ENCODE results near the gene CD80. TPM values are rescaled to one million over a fixed set of nuclear protein-coding genes. Genes with fewer than 3 reads are reported as not detected.
A peak's percentile ranks its signal among the peaks of the same experiment; 100 is the strongest.
"Not testable (repeated sequence)": the region's sequence is repeated elsewhere in the genome, so short reads cannot be mapped to it uniquely, and the experiment has no call there.

The CD80 gene, protein sequence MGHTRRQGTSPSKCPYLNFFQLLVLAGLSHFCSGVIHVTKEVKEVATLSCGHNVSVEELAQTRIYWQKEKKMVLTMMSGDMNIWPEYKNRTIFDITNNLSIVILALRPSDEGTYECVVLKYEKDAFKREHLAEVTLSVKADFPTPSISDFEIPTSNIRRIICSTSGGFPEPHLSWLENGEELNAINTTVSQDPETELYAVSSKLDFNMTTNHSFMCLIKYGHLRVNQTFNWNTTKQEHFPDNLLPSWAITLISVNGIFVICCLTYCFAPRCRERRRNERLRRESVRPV
- total RNA-seq (2014; rRNA removed; shearing (Covaris generic)) = not detected in 2 replicates
- not detected in 2 replicates for polyA plus RNA-seq (2015; cell fraction: cytosol; rRNA removed)
- polyA plus RNA-seq (2015; cell fraction: nucleus; rRNA removed) = not detected in 2 replicates

DNA sequence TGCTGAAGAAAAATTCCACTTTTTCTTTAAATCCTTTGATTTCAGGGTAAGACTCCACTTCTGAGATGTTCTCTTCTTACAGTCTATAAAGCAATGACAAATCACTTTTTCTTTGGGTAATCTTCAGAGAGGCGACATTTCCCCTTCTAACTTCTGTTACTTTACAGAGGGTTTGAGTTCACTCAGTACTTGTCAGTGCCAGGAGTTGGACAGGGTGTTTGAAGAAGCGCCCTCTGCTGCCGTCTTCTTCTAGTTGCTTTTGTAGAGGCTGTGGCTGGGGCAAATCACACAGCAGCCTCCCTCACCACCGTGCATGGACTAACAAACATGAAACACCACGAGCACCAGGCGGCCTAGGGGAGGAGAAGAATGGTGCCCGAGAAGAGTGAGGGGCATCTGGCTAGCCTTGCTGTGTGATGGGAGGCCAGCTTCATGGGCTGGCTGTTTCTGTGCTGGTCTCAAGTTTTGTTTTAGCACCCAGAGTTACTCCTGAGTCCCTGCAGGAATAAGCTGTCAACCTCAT is at the start of gene CD80:
Gene CD80, minus strand, starts transcription at position 174 of the 523 bp plus-strand sequence. CDS start 1,886 bp downstream, outside the sequence.
- in situ Hi-C loops (cut with HindIII; ENCODE audit: low pct_unique_long_range_greater_than_20kb, low sequenced_read_pairs) = no loop called here
- peak; percentile 74 for DNase-seq (ENCODE audit: low read depth, low spot score)

DNA sequence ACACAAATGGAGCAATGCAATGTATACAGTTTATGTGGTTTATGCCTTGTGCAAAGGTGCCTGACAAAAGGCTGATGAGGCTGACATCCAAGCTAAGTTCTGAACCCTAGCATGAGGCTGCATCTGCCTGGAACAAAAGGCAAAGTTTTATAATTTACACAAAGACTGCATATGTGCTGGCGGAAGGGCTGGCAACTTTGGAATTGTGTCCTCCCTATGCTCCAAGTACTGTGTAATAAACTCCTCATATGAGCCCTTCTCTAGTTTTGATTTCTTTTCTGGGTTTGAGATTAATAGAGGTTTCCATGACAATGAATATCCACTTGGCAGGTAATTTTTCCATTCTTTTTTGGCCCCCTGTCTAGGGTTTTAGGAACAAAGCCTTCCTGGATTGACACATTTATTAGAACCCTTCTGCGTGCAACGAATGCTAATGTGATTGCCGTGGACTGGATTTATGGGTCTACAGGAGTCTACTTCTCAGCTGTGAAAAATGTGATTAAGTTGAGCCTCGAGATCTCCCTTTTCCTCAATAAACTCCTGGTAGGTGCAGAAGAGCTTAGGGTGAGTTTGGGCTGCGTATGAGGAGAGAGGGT is 49.1 kb upstream of the CD80 start:
- DNase-seq (ENCODE audit: low read depth, low spot score) = no peak
- in situ Hi-C loops (cut with HindIII; ENCODE audit: low pct_unique_long_range_greater_than_20kb, low sequenced_read_pairs) = no loop called here

DNA sequence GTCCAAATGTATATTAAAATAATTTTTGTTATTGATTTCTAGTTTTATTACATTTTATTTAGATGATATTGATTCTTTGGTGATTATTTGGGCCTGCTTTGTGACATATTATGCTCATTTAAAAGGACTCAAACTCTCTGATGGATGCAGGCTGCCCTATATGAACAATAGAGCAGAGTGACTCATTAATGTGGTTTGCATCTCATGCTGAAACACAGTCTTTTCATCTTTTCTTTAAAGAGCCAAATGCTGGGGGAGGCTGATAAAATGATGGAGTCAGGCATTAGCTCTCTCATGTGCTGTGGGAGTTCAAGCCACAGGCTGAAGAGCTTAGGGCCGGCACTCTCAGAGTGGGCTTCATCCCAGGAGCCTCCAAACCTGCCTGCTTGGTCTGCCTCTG is 45.5 kb upstream of the CD80 start:
- DNase-seq (ENCODE audit: low read depth, low spot score) = no peak
- in situ Hi-C loops (cut with HindIII; ENCODE audit: low pct_unique_long_range_greater_than_20kb, low sequenced_read_pairs) = no loop called here

DNA sequence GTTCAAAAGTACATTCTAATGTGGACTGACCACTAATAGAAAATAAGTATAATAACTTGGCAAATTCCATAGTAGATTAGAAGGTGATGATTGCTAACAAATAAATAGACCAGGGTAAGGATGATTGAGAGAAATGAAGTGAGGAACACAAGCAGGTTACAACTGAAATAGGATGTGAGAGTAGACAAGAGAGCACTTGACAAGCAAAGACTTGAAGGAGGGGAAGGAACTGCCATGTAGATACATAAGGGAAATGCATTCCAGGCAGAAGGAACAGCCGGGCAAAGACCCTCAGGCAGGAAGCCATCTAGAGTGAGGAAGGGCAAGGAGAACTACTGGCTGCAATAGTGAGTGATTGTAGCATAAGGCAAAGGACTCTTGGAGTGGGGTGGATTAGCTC is 43.3 kb upstream of the CD80 start:
- in situ Hi-C loops (cut with HindIII; ENCODE audit: low pct_unique_long_range_greater_than_20kb, low sequenced_read_pairs) = no loop called here

DNA sequence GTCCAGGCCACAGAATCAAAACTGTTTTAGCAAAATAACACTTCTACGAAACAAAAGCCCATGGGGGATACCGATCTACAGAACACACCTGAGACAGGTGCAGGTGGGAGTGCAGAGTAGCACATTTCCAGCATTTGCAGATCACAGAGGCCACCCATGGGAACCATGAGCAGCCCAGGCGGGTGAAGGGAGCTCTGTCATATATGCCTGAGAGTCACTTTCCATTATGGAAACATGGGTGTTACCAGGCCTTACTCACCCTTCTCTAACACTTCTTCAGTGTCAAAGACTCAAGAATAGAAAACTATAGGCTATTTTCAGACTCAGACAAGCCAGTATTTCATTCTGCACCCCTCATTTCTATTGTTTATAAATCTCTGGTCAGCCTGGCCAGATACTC is 41.7 kb upstream of the CD80 start:
- in situ Hi-C loops (cut with HindIII; ENCODE audit: low pct_unique_long_range_greater_than_20kb, low sequenced_read_pairs) = no loop called here

More for the DNA sequence above, 43.3 kb upstream of the CD80 start:
- DNase-seq (ENCODE audit: low read depth, low spot score) = no peak

DNA sequence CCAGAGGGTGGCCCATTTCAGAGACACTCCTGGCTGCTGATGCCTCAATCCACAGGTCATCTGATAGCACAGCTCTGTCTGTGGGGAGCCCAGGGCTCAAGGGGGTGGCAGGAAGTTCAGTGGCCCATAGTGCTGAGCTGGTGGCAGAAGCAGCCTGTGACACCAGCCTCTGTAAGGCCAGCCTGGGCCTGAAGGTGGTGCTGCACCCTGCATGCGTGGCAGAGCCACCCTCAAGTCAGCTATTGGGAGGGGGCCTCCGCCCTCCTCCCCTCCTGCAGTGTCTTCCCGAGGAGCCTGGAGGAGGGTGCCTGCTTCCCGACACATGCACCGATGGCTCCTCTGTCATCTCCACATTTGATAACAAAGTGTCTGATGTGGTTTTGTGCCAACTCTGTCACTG is 41.3 kb upstream of the CD80 start:
- peak; percentile 54 for DNase-seq (ENCODE audit: low read depth, low spot score)
- in situ Hi-C loops (cut with HindIII; ENCODE audit: low pct_unique_long_range_greater_than_20kb, low sequenced_read_pairs) = no loop called here

More for the DNA sequence above, 41.7 kb upstream of the CD80 start:
- no peak for DNase-seq (ENCODE audit: low read depth, low spot score)

DNA sequence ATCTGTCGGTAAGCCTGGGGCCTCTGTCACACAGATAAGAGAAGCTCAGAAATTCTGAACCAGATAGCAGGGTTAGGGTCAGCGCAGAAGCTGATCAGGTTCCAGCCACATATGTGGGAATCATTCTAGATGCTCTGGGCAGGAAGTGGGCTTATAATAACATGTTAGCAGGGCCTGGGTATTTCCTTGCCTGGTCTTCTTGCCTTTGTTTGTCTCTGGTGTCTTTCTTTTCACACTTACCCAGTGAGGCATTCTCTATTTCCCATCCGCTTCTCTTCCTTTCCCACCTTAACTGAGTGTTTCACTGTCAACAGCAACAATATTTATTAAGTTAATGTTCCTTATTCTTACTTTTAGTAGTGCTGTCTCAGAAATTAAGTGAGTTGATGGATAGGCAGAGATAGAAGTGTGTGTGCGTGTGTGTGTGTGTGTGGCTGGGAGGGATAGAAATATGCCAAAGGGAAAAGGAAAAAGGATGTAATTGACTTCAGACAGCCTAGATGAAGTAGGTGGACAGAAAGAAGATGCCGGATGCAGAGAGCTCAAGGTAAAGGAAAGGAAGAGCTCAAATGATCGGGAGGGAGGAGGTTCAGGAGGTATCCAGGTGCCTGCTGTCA is 40.3 kb upstream of the CD80 start:
- DNase-seq (ENCODE audit: low read depth, low spot score) = no peak
- in situ Hi-C loops (cut with HindIII; ENCODE audit: low pct_unique_long_range_greater_than_20kb, low sequenced_read_pairs) = no loop called here

DNA sequence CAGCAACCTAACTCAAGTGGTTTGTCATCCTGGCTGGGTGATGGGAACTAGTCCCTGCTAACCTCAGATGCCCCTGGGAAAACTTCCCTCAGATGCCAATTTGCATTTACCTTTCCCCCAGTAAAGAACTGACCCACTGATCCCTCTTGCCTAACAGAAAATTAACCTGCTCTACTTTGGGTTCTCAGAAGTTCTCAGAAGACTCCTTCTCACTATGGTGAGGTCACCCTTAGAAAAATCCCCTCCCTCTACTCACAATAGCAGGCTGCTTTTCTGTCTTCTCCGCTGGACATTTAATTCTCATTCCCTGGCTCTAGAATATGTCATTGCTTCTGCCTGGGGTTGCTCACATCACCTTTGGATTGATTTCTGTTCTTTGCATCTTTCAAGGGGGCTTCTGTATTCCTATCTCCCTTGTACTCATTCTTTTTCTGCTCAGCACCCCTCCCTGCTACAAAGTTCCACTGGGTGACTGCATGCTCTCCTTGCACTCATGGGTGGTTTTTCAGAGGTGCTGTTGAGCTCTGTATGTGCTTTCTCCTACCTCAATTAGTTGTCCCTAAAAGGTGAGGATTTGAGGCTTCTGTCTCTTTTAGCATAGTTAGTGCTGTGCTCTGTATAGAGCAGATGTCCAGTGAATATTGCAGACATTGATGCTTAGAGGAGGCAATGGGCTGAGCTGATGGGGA is 39.1 kb upstream of the CD80 start:
- DNase-seq (ENCODE audit: low read depth, low spot score) = no peak
- in situ Hi-C loops (cut with HindIII; ENCODE audit: low pct_unique_long_range_greater_than_20kb, low sequenced_read_pairs) = no loop called here

DNA sequence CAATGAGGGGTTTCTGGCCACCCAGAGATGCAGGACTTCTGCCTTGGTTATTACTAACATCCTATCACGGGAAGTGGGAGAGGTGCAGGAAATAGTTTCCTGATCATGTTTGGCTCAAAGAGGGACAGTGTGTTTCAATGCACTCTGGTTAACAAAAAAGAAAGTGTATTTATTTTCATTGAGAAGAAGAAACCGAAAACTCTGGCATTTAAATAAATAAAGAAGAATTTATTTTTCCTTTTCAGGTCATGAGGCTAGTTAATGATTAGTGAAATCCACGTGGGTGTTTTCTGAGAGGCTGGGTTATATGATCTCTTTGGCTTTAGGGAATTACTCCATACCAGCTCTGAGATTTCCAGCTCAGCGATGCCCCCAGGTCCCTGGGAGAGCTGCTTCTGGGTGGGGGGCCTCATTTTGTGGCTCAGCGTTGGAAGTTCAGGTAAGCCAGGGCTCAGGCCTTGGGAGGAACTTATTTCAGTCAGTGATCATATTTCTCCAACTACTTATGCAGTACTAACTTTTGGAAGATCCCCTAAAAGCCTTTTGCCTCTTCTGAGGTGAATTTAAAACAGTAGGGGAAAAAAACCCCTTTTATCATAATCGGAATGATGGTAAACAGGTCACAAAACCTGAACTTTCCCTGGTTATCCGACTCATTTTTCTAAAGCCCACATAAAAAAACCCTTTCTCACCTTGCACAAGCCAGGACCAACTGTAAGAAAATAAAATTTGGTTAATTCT is 38.3 kb upstream of the CD80 start, which contains the start of gene PLA1A:
Gene PLA1A, plus strand, starts transcription at position 338 of the 741 bp plus-strand sequence. Its CDS starts 29 bp downstream, at position 367.
- in situ Hi-C loops (cut with HindIII; ENCODE audit: low pct_unique_long_range_greater_than_20kb, low sequenced_read_pairs) = no loop called here

DNA sequence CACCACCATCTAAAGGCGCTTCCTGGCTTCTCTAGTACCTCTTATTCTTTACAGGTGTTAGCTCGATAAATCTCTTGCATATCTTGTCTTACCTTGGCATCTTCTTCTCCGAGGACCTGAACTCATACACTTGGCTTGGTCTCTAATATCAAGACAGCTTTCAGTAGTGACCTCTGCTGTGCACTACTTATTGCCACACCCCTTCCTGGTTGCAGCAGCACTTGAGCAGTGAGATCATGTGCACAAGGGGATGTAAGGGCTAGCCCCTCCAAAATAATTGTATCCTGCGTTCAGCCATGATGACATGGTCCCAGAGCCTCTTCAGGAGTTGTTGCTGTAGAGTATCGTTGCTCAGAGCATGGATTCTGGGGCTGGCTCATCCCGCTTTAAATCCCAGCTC is 37.0 kb upstream of the CD80 start:
- in situ Hi-C loops (cut with HindIII; ENCODE audit: low pct_unique_long_range_greater_than_20kb, low sequenced_read_pairs) = no loop called here
- no peak for DNase-seq (ENCODE audit: low read depth, low spot score)

More for the DNA sequence above, 38.3 kb upstream of the CD80 start, which contains the start of gene PLA1A:
- DNase-seq (ENCODE audit: low read depth, low spot score) = peak; percentile 55

DNA sequence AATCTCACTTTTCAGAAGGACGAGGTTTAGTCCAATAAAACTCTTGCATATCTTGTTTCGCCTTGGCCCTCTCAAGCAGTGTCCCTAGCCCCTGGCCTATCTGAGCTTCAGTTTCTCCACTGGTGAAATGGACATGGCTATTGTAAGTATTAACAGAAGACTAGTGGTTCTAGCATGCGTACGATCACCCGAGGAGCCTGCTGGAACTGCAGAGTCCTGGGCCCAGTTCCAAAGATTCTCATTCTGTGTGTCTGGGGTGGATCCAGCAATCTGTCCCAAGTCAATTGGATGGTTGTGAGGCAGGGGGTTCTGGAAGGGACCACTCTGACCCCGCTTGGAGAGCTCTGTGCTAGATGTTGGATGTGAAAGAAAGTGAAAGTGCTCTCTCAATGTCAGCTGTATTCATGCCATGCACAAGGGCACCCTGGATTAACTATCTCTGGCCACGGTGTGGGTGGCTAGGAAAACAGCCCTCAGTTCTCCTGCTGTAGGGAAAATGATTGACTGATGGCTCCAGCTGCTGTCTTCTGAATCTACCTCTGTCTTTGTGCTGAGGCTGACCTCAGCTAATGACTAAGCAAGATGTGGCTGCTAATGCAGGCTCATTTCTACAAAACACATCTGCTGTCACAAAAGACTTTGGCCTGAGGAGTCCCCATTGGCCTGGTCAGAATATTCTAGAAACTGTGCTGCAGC is 36.4 kb upstream of the CD80 start:
- DNase-seq (ENCODE audit: low read depth, low spot score) = no peak
- in situ Hi-C loops (cut with HindIII; ENCODE audit: low pct_unique_long_range_greater_than_20kb, low sequenced_read_pairs) = no loop called here

DNA sequence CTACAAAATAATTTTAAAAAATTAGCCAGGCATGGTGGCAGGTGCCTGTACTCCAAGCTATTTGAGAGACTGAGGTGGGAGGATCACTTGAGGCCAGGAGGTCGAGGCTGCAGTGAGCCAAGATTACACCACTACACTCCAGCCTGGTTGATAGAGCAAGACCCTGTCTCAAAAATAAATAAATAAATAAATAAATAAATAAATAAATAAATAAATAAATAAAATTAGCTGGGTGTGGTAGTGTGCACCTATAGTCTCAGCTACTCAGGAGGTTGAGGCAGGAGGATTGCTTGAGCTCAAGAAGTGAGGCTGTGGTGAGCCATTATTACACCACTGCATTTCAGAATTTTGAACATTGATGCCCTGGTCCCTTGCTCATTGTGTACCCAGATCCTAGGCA is 35.5 kb upstream of the CD80 start:
- in situ Hi-C loops (cut with HindIII; ENCODE audit: low pct_unique_long_range_greater_than_20kb, low sequenced_read_pairs); DNase-seq (ENCODE audit: low read depth, low spot score): not testable (repeated sequence)

DNA sequence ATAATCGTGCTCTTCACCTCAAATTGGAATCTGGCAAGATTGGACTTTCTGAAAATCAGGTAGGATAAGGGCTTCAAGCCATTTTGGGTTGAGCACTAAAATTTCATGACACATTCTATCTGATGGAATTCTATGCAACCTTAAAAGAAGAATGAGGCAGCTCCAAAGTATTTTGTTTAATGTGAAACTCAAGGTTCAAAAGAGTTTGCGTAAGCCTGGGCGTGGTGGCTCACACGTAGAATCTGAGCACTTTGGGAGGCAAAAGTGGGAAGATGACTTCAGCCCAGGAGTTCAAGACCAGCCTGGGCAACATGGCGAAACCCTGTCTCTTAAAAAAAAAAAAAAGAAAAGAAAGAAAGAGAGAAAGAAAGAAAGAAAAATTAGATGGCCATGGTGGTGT is 34.7 kb upstream of the CD80 start:
- in situ Hi-C loops (cut with HindIII; ENCODE audit: low pct_unique_long_range_greater_than_20kb, low sequenced_read_pairs) = no loop called here

DNA sequence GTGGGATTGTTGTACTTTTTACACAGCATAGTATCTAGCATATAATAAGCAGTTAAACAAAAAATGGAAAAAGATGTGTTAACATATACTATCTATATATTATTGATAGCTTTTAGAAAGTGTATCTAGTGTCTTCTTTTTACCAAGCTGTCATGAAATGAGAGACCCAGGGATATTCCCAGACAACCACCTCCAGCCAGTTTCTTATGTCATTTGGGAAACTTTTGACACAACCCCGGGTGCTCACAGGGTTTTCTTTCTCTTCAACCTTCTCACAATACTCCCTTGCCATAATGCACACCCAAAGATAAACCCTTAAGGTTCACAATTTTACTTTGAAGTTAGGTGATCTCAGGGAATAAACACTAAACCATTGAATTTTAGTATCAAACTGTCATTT is 33.4 kb upstream of the CD80 start:
- no peak for DNase-seq (ENCODE audit: low read depth, low spot score)
- in situ Hi-C loops (cut with HindIII; ENCODE audit: low pct_unique_long_range_greater_than_20kb, low sequenced_read_pairs) = no loop called here

More for the DNA sequence above, 34.7 kb upstream of the CD80 start:
- no peak for DNase-seq (ENCODE audit: low read depth, low spot score)

DNA sequence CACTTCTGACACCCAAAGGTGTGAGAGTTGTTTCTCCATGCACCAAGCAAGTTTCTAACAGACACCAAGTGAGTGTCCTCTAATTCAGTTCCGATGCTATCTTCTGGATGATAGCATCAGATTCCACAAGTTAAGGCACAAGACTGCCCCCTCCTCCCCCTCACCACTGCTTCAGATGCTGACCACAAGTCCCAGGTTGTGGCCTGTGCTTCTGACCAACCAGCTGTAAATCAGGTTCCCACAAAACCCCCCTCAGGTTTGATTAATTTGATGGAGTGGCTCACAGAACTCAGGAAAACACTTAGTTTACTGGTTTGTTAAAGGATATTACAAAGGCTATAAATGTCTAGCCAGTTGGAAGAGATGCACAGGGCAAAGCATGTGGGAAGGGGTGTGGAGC is 31.3 kb upstream of the CD80 start:
- in situ Hi-C loops (cut with HindIII; ENCODE audit: low pct_unique_long_range_greater_than_20kb, low sequenced_read_pairs) = no loop called here
- no peak for DNase-seq (ENCODE audit: low read depth, low spot score)

DNA sequence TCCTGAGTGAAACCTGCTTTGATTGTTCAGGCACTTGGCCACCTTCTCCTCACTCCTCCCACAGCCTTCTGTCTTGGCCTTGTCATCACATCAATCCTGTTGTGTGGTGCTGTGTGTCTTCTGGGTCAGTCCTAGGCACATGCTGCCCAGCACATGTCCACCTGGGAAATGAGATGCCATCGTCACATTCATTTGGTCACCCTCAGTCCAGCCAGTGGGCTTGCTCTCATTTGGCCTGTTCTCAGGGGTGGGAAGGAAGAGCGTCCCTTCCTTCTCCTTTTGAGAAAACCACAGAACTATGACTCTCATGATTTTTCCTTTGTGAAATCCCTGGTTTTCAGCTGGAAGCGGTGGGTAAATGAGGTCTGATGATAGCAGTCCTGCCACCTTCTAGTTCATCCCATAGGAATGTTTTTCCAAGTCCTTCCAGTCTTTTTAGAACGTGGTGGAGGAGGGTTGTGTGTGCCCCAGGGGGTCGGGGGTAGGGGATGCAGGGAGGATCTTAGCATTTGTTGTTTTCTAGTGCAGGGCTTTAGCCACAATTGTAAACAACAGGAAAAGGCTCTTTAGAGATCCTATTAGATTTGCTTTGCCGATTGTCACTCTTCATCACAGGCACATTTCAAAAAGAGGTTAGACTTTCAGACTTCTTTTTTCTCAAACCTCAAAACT is 29.8 kb upstream of the CD80 start:
- DNase-seq (ENCODE audit: low read depth, low spot score) = no peak
- in situ Hi-C loops (cut with HindIII; ENCODE audit: low pct_unique_long_range_greater_than_20kb, low sequenced_read_pairs) = no loop called here

All from SK-MEL-5 (cell line).